HG02763 (cell line): ENCODE data around the gene HOMEZ.
A peak's percentile ranks its signal among the peaks of the same experiment; 100 is the strongest.
"Not testable (repeated sequence)": the region's sequence is repeated elsewhere in the genome, so short reads cannot be mapped to it uniquely, and the experiment has no call there.

Source experiments
- ATAC-seq: cut with Tn5 transposase; IDR thresholded peaks from one replicate; pipeline ENCODE4 v1.9.1; 2021; ENCODE audit warnings: mild to moderate bottlenecking, moderate library complexity; ENCODE audit not compliant: unreplicated experiment

Gene HOMEZ

DNA sequence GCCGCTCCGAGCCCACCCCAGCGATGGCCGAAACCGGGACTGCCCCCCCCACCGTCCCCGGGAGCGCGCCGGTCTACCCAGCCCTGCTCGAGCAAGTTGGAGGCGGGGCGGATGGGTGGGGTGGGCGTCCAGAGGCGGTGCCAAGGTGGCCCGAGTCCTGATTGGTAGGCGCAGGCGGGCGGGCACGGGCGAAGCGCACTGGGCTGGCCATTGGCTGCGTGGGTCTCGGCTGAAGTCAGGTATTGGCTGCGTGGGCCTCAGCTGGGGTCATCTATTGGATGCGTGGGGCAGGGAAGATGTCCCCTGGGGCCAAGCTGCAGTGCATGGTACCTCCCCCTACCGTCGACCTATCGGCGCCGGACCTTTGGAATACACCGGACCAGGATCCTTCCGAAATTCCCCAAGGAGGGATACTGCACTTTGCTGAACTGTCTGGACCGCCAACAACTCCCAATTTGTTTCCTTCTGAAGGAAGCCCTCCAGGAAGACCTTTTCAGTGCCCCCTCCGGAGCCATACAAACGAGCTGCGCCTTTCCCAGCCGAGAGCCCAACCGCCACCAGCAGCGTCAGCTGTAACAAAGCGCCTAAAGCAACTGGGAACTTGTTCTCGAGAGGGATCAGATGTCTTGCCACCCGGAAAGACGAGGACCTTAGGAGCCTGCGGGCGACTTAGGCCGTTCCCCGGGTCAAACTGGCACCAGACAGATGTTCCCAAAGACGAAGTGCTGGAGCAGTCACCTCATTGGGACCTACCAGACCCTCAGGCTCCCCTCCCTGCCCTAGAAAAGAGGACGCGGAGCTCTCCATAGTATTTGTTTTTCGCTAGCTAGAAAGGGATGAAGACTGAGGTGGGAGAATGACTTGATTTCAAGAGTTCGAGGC, at the start of gene HOMEZ:
Gene HOMEZ (minus strand): TSS at position 113 of the 882 bp plus-strand sequence. CDS start 180 bp downstream, outside the sequence.
- ATAC-seq: peak; percentile 98

GRCh38 chr14:23335623-23336022, 49.7 kb upstream of the HOMEZ start:
- ATAC-seq: no peak

DNA sequence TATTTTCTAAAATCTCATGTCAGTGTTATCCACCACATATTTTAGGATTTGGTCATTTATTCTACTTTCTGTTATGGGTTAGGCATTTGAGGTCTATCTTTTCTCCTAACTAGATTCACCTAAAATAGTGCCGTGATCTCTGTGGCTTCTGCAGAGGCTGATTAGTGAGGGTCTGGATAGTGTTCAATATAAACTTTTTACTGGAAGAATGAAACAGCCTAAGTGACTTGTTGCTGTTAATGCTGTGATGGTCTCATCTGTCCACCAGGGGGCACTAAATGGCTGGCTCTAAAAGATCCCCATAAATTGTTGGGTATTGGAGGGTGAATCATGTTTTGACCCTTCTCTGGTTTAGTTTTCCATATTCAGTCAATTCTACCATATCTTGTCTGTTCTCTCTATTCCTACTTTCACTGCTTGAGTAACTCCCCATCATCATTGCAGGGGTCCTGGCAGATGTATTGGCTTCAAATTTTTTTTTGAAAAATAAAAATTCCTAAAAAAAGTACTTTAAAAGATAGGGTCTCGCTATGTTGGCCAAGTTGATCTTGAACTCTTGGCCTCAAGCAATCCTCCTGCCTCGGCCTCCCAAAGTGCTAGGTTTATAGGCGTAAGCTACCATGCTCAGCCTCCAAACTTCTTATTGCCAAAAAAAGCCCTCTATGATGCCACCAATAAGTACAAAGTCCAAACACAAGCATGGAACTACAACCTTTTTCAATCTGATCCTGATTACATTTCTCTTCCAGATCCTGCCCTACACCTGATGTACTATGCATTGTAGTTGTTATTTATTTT, 42.2 kb upstream of the HOMEZ start:
- no peak for ATAC-seq

DNA sequence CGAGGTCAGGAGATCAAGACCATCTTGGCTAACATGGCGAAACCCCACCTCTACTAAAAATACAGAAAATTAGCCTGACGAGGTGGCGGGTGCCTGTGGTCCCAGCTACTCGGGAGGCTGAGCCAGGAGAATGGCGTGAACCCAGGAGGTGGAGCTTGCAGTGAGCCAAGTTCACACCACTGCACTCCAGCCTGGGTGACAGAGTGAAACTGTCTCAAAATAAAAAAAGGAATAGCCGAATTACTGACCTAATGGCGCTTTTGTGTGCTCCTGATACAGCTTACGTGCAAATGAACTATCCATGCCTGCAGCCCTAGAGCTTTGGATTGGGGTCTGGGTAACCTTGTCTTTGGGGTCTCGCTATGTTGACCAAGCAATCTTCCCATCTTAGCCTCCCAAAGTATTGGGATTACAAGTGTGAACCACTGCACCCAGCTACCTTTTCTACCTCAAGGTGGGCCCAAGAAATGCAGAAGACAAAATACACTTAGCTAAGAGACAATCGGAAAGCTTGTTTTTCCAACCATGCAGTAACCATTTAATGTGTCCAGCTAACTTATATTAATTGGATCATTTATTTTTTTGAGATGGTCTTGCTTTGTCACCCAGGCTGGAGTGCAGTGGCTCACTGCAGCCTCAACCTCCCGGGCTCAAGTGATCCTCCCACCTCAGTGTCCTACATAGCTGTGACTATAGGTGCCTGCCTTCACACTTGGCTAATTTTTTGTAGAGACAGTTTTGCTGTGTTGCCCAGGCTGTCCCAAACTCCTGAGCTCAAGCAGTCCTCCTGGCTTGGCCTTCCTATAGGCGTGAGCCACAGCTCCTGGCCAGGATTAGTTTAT, 40.8 kb upstream of the HOMEZ start:
- no peak for ATAC-seq

DNA sequence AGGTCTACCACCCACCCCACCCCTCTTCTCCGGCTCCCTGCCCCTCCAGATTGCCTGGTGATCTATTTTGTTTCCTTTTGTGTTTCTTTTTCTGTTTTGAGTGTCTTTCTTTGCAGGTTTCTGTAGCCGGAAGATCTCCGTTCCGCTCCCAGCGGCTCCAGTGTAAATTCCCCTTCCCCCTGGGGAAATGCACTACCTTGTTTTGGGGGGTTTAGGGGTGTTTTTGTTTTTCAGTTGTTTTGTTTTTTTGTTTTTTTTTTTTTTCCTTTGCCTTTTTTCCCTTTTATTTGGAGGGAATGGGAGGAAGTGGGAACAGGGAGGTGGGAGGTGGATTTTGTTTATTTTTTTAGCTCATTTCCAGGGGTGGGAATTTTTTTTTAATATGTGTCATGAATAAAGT, 39.8 kb upstream of the HOMEZ start:
- ATAC-seq: not testable (repeated sequence)

DNA sequence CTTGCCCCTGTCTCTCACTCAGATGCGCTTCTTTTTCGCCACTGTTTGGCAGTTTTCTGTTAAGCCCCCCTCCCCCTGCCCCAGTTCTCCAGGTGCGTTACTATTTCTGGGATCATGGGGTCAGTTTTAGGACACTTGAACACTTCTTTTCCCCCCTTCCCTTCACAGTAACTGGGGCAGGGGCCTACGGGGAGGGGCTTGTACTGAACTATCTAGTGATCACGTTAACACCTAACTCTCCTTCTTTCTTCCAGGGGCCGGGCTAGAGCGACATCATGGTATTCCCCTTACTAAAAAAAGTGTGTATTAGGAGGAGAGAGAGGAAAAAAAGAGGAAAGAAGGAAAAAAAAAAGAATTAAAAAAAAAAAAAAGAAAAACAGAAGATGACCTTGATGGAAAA, 39.1 kb upstream of the HOMEZ start:
- ATAC-seq: no peak

GRCh38 chr14:23324455-23324846, 38.5 kb upstream of the HOMEZ start:
- ATAC-seq: no peak

- ATAC-seq: no peak
These were observed 38.0 kb upstream of the HOMEZ start for GRCh38 chr14:23323838-23324454.

DNA sequence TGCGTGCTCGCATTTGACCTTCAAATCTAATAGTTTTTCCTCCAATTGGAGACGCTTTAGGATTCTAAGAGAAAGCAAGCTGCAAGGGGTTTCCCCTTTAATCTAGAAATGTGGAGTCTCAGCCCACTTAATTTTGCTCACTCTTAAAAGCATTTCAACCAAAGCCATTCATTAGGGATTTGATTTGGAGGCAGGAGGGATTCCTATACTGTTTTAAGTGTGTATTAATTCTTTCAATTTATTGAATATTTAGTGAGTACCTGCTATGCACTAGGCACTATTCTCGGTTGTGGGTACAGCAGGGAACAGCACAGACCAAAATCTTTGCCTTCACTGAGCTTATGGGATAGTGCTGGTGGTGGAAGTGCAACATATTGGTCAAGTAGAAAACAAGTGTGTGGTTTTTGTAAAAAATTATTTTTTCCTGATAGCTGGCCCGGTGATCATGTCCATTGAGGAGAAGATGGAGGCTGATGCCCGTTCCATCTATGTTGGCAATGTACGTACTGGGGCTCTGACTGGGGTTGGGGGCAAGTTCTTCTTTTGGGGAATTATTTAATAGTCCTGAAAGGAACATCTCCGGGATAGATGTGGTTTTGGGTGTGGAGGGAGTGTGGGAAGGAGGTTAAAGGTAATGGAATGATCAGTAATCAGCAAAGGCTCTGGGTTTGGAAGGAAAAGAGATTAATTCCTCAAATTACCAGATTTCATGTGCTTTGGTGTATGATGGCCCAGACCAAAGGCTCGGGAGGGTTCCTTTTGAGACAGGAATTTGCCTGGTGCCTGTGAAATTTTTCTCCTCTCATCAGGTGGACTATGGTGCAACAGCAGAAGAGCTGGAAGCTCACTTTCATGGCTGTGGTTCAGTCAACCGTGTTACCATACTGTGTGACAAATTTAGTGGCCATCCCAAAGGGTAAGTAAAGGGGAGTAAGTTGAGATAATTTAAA, 36.9 kb upstream of the HOMEZ start:
- ATAC-seq: no peak

DNA sequence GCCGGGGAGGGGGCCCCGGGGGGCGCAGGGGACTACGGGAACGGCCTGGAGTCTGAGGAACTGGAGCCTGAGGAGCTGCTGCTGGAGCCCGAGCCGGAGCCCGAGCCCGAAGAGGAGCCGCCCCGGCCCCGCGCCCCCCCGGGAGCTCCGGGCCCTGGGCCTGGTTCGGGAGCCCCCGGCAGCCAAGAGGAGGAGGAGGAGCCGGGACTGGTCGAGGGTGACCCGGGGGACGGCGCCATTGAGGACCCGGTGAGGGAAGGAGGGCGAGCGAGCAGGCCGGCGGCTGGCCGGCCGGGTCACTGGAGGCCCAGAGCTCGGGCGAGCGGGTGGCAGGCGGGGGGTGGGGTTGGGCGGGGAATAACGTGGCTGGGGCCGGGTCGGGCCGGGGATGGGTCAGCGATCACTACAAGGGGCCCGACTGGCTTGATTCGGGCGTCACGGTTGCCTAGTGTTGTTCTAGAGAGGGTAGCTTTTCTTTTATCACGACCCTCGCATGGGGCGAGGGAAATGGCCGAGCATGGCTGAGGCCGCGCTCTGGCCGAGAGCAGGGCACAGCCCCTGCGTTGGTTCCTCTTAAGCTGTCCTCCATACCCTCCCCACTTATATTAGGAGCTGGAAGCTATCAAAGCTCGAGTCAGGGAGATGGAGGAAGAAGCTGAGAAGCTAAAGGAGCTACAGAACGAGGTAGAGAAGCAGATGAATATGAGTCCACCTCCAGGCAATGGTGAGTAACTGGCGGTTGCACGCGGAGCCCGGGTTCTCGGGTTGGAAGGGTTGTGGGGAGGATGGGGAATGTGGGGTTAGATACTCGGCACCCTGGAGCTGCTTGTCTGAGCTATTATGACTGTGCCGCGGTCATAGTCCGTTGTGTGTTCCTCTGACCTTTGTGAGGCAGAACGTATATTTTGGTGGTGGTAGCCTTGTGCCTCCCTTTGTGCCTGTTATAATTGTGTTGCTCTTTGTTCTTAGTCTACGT, 35.9 kb upstream of the HOMEZ start:
- peak; percentile 7 for ATAC-seq

DNA sequence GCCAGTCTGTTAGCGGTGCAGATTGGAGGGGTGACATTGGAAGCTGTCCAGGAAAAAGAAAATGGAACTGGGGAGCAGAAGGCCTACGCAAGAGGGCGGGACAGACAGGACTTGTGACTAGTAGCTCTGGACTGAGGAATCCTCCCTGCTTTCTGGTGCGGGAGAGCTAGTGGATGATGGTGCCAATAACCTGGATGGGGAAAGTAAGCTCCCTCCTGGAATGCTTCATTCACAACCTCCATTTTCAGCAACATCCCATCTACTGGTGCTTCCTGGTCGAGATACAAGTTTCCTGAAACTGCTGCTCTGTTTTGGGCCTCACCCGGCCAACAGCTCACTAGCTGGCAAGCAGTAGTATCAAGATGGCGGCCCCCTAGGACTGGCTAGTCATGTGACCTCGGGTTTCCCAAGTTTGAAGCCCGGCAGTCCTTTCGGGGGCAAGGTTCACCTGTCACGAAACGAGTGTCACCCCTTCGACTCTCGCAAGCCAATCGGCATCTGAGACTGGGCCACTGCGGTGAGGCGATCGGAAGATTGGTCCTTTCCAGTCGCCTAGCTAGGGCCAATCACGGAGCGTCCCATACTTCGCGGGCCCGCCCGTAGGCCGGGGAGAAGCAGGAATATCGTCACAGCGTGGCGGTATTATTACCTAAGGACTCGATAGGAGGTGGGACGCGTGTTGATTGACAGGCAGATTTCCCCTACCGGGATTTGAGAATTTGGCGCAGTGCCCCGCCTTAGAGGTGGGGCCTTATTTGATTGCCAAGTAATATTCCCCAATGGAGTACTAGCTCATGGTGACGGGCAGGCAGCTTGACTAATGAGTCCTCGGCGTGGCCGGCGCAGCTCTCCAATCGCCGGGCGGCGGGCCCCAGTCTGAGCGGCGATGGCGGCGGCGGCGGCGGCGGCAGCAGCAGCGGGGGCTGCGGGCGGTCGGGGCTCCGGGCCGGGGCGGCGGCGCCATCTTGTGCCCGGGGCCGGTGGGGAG, 34.9 kb upstream of the HOMEZ start, which contains the start of gene PABPN1:
Gene PABPN1 (plus strand): TSS at position 874 of the 988 bp plus-strand sequence. CDS start 13 bp downstream, at position 887.
- ATAC-seq: peak; percentile 90

DNA sequence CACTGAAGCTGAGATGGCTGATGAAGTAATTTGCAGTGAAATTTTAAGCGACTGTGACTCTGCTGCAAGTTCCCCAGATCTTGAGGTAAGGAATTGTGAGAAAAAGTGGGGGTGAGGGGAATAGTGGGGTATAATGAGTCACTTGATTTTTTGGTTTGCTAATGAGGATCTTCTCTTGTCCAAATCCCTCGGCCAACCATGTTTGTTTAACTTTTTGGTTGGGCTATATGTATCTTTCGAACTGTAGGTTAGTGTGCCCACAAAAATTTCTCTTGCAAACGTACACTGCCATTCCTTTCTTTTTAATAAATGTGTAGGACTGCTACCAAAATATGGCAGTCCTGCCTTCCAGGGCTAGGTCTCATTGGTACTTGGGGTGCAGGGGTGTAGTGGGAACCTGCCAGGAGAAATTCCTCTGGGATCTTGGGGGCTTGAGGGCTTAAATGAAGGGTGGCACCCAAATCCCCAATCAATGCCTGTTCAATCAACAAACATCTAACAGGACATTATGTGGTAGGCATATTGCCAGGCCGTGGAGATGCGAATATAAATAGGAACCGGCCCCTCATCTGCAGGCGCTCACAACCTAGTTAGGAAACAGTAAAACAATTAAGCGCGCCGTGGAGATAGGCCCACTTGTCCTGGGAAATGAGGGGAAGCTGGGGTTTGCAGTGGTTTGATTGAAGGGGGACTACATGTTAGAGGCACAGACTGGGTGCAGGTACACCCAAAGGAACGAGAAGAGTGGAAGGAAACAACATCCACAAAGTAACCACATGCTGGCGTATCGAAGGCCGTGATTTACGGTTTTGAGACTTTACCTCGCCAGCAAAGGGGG, 34.0 kb upstream of the HOMEZ start:
- no peak for ATAC-seq

- ATAC-seq: no peak
These were observed 30.4 kb upstream of the HOMEZ start for GRCh38 chr14:23316300-23316699.

GRCh38 chr14:23310546-23310945, 24.6 kb upstream of the HOMEZ start:
- ATAC-seq: no peak

DNA sequence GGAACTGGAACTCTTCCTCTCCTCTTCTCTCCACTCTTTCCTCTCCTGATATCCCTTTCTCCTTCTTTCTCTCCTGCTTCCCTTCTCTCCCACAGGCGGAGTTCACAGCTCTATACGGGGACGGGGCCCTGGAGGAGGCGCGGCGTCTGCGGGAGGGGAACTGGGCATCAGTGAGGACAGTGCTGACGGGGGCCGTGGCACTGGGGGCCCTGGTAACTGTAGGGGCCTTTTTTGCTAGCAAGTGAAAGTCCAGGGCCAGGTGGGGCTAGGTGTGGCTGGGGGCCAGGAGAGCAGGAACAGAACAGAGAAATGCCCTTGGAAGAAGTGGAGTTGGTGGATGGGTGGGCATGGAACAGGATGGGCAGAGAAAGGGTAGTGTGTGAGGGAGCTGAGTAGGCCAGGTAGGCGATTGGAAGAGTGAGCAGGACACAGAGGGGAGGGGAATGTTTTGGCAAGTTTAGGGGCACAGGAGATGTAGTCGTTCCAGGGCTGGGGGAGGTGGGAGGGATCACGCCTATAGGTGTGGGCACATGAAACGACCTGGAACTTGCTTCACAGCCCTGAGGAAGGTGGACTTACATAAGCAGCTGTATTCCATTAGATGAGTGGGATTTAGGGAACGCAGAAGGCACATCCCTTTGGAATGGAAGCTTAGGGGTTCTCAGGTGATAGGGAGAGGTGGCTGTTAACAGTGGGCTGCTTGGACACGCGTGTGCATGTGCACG, 23.0 kb upstream of the HOMEZ start:
- ATAC-seq: no peak
